ENCODE data around the gene RCSD1.
A peak's percentile ranks its signal among the peaks of the same experiment; 100 is the strongest.

Gene RCSD1

DNA sequence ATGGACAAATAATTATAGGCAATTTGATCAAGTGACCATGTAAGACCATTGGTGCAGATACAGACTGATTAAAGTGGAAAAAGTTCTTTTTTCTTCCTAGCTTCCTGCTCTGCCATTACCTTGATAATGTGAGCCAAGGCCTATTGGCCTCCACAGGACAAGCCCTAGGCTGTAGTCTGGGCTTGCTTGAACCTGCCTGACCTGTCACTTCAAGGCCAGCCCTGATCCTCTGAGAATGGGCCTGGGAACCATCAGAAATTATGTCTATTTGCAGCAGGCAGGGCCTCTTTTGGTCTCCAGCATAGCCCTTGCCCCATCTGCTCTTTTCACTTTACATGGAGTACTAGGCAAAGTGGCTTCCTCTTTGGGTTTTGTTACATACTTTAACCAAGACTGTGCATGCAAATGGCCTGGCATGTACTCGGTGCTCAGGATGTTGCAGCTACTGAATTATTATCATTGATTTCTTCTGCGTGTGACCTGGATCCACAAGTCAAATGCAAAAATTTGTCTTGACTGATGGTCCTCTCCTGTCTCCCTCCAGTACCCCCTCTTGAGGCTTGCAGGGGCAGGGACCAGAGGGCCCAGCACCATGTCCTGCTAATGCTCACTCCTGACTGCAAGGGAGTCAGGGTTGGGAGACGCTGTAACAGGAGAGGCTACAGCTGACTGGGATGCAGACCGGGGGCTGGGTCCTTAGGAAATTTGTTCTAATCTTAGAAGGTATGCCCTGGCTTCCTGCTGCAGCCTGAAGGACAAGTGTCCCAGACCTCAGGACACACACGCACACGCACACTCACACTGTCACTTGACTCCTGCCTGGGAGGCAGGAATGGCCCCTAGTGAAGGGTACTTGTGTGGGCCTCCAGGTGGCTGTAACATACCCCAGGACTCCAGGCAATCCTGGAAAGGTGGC lies 39.4 kb downstream of the RCSD1 start:
- no peak for DNase-seq

DNA sequence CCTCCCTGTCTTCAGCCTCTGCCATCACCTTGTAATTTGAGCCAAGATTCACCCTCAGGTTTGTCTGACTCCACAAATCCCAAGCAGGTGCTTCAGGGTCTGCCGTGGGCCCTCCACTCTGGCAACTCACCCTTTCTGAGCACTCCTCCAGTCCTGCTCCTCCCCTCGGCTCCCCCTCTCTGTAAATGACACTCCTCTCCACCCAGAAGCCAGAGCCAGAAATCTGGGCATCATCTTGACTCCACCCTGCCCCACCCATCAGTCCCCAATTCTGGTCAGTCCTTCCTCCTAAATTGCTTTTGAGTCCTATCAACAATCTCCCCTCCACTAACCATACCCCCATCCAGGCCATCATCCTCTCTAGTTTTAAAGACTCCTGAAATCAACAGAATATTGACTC lies 40.5 kb downstream of the RCSD1 start:
- no peak for DNase-seq

DNA sequence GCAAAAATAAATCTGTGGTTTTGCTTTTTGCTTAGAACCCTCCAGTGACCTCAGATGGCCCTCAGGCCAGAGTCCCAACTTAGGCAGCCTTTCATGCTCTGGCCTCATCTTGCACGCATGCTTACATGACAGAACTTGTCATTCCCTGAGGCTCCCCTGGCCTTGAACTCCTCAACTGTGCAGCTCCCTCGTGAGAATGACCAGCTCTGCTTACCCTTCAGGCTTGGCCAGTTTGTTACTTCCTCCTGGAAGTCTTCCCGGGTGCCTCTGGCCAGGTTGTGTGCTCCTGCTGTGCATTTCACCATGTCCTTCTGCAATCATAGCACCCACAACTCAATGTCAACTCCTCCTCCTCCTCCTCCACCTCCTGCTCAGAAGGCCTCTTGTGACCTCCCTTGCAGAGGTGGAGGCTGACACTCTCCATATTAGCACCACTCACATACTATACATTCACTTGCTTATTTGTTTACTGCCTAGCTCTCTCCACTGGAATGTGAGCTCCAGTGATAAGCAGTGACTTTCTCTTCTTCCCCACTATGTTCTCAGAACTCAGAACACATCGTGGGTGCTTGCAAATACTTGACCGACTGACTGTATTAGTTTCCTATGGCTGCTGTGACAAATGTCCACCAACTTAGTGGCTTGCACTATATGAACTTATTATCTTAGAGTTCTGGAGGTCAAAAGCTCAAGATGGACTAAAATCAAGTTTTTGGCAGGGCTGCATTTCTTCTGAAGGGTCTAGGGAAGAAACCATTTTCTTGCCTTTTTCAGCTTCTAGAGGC lies 41.9 kb downstream of the RCSD1 start:
- DNase-seq = no peak

- no peak for DNase-seq
These were observed 42.8 kb downstream of the RCSD1 start for GRCh38 chr1:167672831-167673230.

- no peak for DNase-seq
These were observed 43.2 kb downstream of the RCSD1 start for GRCh38 chr1:167673265-167673664.

GRCh38 chr1:167674156-167674555 lies 44.1 kb downstream of the RCSD1 start:
- no peak for DNase-seq

- DNase-seq = no peak
These were observed 45.4 kb downstream of the RCSD1 start for GRCh38 chr1:167675440-167675839.

GRCh38 chr1:167676205-167676915 lies 46.3 kb downstream of the RCSD1 start:
- DNase-seq = no peak

DNA sequence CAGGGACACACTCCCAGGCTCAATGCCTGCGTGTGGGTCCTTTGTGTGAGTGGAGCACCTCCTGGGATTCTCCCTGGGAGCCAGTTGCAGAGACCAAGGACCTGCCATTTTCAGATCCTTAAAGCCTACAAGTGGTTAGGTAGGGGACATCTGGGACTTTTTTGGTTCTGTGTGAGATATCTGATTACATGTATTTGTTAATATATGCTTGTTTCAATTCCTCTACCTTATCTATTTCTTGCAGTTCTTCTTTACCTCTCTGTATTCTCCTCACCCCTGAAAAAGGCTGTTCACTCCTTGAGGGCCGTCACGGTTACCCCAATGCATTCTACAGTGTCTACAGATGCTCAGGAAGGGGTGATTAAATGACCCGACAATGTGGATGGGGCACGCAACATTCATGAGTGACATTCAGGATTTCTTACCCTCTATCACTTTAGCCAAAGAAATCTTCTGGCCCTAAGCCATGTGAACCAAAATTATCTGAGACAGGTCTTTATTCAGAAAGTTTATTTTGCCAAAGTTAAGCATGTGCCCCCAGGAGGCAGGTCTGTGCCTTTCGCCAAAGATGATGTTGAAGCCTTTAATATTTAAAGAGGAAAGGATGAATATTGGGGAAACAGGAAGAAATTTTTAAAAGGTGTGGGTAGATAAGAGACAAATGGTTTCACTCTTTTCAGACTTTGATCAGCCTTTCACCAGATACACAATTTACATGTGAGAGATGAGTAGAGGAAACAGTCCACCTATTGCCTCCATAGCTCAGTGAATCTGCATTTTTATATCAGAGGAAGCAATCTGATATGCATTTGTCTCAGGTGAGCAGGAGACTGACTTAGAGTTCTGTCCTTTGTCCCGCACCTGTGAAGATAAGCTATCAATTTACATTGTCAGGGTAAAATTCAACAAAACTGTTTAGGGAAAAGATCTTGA lies 47.1 kb downstream of the RCSD1 start:
- DNase-seq = no peak

DNA sequence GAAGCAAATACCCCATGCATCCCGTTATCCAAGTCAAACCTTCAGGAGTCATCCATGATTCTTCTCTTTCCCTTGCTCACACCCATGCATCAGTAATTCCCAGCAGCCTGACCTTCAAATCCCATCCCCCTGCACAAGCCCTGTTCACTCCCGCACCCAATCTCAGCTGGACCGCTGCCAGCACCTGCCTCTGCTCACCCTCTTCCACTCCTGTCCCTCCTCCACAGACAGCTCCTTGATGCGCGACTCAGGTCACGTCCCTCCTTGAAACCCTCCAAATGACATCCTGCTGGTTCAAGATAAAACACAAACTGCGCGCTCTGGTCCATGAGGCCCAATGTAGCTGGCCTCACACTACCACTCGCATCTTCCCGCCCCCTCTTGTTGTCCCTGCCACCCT lies 48.4 kb downstream of the RCSD1 start:
- DNase-seq = no peak

DNA sequence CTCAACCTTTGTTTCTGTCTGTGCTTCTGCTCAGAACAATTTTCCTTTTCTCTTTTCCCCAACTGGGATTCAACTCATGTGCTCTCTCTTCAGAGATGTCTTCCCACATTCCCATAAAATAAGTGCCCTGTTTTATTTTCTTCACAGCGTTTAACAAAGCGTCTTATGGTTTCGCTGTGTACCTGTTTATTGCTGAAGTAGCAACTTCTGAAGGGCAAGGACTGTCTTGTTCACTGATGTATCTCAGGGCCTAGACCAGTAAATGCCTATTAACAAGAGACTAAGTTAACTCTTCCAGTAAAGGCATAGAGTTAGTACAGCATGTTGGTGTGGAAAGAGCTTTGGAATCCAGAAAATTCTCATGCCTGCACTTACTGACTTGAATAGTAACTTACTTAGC lies 48.8 kb downstream of the RCSD1 start:
- DNase-seq = no peak

GRCh38 chr1:167679714-167680113 lies 49.7 kb downstream of the RCSD1 start:
- no peak for DNase-seq

GRCh38 chr1:167681024-167681423 lies 51.0 kb downstream of the RCSD1 start:
- no peak for DNase-seq

DNA sequence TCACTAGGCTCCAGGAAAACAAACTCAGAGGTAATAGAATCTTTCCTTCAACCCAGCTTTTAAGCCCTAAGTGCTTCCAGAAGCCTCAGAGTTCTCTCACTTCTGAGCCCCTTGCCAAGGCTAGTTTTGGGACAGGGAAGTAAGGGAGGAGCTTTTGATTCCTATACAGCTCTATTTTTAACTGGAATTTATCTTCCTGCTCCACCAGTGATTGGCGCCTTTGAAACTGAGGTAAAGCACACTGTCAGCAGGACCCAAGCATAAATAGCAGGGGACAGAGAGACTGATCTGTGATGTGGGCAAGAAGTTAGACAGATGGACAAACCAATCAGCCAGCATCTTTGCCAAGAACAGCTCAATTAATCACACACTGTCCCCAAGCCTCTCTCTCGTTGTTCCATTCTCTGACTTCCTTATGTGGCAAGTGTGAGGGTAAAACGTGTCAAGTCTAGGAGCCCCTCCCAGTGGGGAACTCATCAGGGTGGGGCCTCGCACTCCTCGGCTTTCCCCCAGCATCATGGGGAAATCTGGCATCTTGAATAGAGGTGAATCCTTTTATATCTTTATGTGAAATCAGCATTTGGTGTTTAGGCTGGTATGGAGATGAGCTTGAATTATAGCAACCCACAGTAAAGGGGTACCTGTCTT lies 51.5 kb downstream of the RCSD1 start:
- DNase-seq = no peak

DNA sequence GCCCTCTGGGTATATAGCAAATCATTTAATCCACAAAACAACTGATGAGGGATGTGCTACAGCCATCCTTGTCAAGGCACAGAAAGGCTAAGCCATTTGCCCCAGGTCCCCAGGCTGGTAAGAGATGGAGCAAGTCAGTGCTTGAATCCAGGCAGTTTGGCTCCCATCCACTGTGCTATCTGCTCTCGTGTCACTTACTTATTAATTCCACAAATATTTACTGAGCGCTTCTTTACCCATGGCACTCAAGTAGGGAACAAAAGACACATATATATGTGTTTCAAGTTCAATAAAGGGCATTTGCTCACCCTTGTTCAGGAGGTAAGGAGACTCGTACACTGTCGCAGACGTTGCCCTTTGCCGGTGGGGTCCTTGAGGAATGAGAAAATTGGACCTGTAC lies 53.2 kb downstream of the RCSD1 start:
- DNase-seq = no peak

DNA sequence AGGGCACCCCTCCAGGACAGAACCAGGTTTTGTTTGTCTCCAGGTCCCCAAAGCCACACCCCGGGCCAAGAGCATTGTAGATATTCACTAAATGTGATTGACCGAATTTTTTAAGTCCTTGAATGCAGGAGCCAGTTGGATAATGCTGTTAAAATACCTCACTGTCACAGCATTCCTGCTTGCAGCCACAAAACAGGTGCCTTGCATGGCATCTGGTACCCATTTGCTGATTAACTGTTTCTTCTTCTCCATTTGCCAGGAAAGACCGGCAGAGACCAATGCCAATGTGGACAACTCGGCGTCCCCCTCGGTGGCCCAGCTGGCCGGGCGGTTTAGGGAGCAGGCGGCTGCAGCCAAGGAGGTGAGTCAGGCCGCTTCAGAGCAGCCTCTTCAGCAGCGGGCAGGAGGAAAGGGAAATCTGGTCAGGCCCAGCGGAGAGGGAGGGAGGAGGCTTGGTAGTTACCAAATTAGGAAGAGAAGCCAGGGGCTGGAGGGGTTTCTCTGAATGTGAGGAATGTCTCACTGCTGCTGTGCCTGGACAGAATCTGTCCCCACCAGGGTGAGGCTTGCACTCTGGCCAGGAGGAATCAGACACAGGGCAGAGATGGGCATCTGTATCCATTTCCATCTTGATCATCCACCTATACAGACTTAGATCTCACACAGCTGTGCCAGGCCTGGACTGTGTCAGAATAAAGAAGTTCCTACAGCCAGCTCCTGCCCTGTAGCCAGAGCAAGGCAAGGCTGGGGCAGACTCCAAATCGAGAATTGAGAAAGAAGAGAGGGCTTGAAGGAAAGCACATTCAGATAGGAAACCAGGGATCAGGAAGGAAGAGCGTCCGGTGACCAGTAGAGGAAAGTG lies 53.8 kb downstream of the RCSD1 start:
- DNase-seq = peak; percentile 50

GRCh38 chr1:167685844-167686243 lies 55.8 kb downstream of the RCSD1 start:
- DNase-seq = no peak

- peak; percentile 82 for DNase-seq
These were observed 58.0 kb downstream of the RCSD1 start for GRCh38 chr1:167687919-167688519.

- DNase-seq = no peak
These were observed 59.5 kb downstream of the RCSD1 start for GRCh38 chr1:167689567-167689920.

DNA sequence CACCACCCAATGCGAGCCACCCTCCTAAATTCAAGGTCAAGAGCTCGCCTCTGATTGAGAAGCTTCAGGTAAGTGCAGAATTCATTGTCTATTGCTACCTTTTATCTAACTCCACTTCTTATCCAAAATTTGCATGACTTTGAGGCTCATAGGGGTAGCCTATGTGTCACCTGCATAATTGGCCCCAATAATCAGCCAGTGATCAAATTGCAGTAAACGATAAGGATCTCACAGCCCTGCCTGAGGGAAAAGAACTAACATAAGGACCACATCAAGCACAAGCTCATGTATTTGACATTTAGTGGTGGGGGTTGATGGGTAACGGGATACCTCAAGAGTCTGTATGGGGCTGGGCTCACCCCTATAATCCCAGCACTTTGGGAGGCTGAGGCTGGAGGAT lies 60.0 kb downstream of the RCSD1 start:
- no peak for DNase-seq

Data from fibroblast of upper back skin (primary cell).